RCC 7860 (cell line): Measurements from ENCODE around the gene RNF212.

Source experiments
- DNase-seq: peaks from one replicate; pipeline ENCODE4 v3.0.0-alpha.2; 2015; ENCODE audit warnings: low spot score
- FAIRE-seq: peaks from 2 replicates; lab custom pipeline; 2012; peaks lifted over from hg19 to GRCh38; lab: Jason Lieb, UNC

The RNF212 gene

GRCh38 chr4:1022051-1022738 is 91.2 kb downstream of the RNF212 start:
- no peak for FAIRE-seq
- no peak for DNase-seq
